GM19351 (cell line): Measurements from ENCODE around the gene MAL.
A peak's percentile ranks its signal among the peaks of the same experiment; 100 is the strongest.

Experiments used
- ATAC-seq: cut with Tn5 transposase; IDR thresholded peaks from one replicate; pipeline ENCODE4 v1.9.1; 2021; ENCODE audit warnings: mild to moderate bottlenecking, moderate library complexity; ENCODE audit not compliant: unreplicated experiment

The MAL gene

DNA sequence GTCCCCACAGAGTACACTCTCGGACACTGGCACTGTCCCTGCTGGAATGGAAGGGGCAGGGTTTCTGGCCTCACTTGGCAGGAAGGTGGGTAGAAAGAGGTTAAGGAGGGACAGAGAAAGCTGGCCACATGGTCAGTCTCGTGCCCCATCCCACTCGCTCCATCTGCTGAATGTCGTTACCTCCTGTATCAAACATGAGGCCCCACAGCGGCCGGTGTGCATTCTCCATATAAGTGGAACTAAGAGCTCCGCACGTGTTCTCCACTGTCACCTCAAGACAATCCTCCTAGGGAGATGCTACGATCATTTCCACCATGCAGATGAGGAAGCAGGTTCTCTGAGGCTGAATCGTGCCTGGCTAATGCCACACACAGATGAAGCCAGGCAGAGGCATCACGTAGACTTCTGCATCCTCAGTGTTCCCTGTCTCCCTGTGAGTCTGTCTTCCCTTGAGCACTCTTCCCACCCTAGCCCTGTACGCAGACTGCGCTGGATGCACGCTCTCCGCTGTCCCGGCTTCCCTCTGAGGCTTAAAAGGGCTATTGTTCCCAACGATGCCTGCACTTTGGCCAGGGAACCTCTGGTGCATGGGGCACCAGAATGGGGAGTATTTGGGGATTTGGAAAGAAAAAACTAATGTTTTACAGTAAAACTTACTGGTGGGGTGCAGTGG, 35.1 kb downstream of the MAL start:
- ATAC-seq: no peak

DNA sequence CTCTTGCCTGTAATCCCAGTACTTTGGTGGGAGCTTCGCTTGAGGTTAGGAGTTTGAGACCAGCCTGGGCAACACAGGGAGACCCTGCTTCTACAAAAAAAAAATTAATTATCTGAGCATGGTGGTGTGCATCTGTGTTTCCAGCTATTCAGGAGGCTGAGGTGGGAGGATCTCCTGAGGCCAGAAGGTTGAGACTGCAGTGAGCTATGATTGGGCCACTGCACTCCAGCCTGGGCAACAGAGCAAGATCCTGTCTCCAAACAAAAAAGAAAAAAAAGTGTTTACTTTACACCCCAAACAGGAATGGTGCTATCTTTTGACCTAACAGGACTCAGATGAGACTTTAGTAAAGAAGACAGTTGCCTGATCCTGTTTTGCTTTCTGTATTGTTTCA, 35.6 kb downstream of the MAL start:
- ATAC-seq: no peak

DNA sequence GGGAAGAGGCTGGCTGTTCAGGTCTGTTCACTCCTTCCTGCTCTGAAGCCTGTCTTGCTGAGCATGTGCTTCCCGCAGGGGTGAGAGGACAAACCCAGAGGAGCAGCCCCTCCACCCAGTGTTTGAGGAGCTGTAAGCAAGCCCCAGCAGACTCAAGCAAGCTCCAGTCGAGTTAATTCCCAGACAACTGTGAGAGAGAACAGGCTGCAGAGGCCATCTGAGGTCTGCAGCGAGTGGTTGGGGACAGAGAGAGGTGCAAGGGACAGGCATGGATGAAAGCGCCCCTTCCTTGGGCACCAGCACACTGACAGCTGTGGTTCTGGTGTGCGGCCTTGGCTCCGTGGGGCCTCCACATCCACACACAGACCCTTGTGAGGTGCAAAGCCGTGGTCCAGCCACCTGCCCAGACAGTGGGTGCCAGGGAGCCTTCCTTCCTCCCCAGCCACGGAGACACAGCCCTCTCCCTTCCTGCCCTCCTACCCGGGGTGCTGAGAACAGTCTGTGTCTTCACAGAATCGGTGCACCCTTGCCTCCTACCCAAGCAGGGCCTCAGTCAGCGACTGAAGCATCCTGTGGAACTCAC, 36.2 kb downstream of the MAL start:
- no peak for ATAC-seq

DNA sequence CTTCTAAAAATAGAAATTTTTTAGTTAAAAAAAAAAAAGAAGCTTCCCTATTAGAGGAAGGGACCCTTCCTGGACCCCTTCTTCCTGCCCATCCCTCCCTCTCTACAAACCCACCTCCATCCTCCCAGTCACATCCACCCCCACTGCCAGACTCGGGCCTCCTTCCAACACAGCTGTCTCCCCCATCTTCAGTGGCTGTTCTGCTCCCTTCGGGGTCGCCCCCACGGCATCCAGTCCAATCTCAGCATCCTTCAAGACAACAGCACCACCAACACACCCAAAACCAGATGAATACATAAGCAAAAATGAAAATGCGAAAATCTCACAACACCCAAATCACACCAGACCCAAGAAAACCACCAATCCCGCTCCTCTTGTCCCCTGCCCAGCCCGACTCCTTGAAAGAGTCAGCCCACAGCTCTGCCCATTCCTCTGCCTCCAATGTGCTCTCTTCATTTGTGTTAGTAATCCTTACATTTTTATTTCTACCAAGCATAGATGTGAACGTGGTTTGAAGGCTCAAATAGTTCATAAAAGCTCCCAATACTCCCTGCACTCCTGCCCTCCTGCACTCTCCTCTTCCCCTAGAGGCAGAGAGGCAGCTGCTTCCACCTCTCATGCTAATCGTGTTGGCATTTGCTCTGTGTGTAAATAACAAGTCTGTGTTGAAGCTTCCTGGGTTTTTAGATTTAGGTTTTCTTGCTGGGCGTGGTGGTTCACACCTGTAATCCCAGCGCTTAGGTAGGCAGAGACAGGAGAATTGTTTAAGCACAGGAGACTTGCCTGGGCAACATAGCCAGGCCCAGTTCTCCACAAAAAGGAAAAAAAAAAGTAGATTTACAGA, 37.0 kb downstream of the MAL start:
- ATAC-seq: peak; percentile 22

DNA sequence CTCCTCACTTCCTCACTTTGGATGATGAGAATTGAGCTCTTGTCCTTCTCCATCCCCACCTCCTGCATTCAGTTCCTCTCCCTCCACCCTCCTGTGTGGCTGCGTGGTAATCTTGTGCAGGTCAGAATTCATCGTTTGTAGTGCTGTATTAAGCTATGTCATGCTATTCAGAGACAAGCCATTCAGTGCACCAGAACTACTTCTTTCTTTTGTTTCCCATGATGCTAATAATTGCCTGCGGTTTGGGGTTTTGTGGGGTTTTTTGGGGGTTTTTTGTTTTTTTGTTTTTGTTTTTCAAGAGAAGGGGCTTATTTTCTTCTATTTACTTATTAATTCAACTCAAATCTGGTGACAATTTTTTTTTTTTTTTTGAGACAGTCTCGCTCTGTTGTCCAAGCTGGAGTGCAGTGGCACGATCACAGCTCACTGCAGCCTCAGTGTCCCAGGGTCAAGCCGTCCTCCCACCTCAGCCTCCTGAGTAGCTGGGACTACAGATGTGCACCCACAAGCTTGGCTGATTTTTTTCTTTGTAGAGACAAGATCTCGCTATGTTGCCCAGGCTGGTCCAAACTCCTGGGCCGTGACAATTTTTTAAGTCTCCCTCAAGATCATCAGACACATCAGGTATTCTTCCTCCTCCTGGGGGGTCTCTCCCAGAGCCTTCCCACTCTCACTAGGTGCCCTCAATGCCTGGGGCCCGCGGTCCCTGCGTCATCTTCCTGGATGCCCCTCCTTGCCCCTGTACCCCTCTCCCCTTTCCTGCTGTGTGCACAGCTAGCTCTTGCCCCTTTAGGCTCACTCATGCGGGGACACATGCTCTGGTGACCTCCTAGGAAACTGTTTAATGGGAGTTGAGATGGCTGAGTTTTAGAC, 37.8 kb downstream of the MAL start:
- ATAC-seq: peak; percentile 85

DNA sequence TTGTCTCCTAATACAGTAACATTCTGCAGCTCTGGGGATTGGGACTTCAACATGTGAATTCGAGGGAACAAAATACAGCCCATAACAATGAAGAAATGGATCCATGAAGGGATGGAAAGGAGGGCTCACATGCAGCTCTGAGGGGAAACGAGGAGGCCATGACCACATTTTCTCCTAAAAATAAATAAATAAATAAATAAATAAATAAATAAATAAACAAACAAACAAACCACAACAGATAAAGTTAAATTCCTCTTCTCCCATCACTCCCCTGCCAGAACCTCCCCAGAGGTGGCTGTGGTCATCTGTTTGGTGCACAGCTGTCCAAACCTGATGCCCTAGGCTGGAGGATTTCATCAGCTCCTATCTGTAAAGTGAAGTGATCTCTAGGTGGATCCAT, 42.7 kb downstream of the MAL start:
- no peak for ATAC-seq

DNA sequence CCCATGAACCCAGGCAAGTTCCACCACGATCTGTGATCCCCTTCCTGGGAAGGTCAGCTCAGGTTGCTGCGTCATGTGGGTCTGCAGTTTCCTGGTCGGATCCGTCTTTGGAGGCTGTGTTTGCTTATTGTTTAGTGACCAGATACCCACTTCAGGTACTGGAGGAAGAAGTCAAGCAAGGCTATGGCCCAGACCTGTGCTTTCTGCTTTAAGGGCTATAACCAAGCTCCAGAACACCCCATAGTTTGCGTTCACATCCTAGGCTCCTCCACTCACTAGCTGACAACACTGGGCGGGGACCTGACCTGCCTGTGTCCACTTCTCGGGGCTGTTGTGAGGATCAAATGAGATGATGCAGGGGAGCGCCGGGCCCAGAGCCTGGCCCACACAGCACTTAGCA, 44.0 kb downstream of the MAL start:
- ATAC-seq: no peak

DNA sequence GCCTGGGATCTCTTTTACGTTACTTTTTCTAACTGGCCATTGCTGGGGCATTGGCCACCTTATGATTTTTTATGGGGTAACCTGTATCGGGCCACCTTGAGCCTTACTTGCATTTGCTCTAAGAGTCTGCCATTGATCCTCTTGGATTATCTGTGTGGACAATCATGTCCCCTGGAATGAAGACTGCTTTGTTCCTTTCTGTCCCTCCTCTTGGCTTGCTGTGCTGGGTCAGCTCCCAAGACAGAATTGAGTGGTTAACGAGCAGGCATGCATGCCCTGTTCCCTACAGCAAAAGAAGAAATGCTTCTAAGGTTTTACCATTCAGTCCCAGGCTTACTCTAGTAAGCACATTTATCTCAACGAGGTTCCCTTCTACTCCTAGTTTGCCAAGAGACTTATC, 46.3 kb downstream of the MAL start:
- ATAC-seq: no peak

DNA sequence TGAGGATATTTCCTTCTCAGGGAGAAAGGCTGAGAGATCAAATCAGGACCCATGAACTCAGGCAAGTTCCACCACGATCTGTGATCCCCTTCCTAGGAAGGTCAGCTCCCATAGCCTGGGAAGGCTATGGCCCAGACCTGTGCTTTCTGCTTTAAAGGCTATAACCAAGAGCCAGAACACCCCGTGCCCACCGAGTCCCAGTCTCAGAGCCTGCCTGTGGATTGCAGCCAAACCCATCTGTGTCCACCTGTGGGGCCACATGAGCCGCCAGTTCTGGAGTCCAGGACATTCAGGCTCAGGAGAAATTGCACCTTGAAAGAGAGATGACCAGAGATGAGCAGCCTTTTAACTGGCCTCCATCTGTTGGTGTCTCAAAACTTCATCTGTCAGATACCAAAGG, 46.9 kb downstream of the MAL start:
- no peak for ATAC-seq

DNA sequence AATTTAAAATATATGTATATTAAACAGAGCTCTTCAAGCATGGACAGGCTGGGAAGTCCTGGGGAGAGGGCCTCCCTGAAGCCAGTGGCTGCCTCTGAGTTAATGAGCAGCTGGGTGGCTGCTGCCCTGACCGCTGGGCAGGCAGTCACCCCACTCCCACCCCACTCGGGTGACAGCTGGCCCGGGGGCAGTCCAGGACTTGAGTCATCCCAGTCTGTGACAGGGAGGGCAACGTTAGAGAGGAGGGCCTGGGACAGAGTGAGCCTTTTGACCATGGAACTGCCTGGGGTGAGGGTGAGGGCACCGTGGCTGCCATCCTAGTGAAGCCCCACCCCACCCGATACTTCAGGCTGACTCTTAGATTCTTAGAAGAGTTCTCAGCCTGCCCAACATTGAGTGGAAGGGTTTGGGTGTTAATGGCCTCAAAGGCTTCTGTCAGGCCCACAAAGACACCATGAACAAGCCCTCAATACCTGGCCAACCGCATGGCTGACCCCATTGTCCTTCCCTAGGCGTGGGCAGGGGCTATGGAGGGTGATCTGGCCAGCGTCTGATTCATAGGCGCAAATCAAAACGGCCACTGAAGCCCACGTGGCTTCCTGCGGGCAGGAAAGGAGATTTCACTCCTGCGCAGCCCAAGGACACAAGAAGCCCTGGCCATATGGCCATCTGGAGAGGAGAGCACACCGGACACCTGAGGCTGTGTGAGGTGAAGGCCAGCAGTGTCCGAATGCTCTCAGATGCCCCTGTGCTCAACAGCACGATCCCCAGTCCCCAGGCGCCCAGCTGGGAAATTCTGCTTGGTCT, 48.6 kb downstream of the MAL start:
- ATAC-seq: no peak

DNA sequence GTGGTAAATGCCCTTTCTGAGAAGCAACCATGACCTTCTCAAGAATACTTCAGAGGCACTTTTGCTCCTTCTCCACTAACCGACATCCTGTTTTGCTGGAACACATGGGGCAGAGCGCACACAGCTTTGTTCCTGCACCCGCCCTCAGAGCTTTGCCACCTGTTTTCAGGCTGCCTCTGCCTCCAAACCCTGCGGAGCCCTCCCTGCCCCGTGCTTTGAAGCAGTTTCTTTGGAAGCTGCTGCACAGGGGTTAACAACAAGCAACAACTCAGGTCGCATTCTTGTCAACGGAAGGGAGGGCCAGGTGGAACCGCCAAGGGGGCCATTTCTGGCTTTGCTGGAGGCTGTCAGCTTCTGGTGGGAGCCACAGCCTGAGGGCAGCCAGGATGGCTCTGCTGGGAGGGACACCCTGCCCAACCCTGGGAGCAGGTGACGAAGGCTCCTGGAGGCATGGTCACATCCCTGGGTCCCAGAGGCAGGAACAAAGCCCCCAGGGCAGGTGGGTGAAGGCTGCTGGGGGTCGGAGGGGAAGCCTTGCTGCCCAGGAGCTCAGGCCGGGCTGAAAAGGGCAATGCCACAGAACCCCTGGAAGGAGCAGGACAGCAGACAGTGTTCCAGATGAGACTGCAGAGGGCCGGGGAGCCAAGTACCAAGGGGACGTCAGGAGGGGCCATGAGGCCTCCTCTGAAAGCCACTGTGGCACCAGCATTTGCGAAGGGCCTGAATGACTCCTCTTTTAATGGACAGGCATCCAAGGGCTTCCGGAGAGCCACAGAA, 49.3 kb downstream of the MAL start:
- no peak for ATAC-seq

DNA sequence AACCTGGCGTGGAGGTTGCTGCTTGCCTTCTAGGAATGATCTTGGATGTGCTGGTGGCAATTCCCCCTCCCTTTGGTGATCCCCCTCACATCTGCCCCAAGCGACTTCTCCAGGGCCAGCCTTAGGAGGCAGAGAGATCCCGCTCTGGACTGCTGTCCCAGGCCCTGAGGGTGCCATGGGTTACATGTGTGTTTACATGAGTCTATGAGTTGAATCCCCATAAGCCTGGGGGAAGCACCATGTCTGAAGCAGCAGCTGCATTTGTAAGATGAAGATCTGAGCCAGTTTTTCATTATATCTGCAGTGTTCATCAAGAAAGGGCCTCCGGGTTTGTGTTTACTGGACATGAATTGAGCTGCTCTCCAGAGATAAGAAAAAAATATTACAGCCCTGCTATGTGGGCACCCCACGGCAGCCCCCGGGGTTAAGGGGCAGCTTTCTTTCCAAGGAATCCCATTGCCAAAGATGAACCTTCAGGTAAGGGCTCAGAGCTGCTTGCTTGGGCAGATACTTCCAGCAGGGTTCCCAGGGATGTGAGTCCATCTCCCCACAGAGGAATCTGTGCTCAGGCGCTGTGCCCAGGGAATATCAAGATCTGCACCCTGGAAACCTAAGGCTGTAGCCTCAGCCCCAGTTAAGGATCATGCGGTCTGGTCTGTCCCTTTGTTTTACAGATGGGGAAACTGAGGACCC, 50.1 kb downstream of the MAL start:
- ATAC-seq: no peak

DNA sequence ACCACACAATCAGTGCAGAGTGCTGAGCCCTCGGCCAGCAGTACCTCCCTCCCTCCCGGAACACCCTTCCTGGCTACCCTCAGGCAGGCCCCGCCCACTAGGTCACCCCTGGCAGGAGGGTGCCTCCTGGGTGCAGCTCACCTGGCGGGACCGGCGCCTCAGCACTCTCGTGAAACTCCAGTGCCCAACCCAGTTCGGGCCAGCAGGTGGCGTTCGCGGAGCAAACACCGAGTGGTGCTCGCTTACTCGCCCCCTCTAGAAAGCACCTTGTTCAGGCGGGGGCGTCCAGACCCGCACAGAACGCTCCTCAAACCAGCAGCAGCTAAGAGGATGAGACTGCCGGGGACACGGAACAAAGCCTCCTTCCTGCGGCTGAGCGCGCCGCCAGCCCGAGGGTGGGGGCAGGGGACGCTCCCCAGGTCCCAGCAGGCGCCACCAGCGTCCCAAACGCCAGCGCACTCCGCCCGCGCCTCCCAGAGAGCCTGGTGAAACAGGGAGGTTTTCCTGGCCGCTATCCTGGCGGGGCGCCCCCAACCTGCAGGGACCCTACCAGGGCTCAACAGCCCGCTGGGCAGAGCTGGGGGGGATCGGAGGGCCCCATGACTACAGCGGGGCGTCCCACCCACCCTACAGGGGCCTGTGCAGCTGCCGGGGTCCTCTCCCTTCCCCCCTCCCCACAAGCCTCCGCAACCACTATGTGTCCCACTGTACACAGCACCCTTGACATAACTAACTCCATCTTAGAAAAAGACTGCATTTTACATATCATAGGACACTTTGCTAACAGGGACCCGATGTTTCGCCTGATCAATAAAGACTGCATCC, 51.4 kb downstream of the MAL start:
- peak; percentile 84 for ATAC-seq

DNA sequence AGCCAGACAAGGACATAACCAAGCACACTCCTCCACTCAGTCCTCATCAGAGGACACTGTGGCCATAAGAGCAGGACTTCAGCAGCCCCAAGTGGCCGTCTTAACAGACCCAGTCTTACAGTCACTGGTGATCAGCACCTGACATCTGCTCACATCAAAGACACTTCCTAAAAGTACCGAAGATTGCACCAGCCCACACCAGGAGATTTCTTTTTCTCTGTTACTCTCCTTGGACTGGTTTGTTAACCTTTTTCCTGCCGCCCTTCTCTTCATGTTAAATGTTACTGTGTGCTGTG, 52.0 kb downstream of the MAL start:
- ATAC-seq: no peak

DNA sequence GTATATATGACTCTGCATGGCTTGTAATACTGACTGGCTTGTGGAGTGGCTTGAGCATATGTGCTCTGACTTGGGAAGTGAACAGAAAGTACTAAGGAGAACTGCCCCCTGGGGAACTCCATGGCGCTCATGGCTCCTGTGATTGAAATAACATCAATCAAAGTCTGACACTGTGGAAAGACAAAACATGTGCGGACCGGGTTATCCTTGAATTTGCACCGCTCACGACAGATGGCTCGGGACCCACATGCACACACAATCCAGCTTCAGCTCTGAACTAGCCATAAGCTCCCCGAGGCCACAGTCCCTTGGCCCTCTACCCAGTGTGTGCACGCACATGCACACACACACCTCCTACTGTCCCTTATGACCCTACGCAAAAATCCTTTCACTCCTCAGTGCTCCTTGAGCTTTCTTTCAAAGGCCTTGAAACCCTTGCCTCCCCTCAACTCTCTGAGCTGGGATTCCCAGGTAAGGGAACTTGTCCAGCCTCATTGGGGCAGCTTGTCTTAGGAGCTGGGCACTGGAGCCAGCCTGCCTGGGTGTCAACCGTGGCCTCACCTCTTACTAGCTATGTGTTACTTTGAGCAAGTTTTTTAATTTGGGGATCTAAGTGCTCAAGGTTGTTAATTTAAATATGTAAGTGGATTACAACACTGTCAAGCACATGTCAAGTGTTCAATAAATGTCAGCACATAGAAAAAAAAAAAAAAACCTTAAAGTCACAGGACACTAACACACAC, 52.5 kb downstream of the MAL start:
- ATAC-seq: no peak

DNA sequence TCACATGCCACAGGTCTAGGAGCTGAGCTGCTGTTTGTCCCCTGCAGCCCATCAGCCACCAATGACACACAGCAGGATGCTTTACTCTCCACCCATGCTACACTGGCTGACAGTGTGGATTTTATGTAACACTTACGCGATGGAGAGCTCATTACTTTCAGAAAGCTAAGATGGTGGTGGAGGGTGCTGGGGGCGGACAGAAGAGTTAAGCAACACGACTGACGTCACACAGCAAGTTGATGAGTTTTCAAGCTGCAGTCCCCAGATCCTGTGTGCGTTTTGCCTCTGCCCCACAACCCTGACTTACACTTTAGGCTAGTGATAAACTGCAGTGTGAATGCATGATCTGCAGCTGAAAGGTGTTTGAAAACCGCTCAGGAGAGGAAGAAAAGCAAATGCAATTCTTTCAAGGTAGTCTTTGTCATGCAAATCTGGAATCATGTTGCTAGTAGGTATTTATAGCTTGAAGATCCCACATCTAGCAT, 53.7 kb downstream of the MAL start:
- no peak for ATAC-seq

DNA sequence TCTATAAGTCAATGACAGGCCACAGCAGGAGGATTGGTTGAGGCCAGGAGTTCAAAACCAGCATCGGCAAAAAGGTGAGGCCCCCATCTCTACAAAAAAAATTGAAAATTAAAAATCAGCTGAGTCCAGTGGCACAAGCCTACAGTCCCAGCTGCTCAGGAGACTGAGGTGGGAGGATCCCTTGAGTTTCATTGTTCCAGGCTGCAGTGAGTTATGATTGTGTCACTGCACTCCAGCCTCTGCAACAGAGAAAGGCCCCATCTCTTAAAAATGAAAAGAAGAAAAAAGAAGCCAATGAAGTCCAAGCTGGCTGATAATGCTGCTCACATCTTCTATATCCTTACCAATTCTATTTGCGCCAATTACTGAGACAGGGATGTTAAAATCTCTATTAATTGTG, 57.0 kb downstream of the MAL start:
- no peak for ATAC-seq

DNA sequence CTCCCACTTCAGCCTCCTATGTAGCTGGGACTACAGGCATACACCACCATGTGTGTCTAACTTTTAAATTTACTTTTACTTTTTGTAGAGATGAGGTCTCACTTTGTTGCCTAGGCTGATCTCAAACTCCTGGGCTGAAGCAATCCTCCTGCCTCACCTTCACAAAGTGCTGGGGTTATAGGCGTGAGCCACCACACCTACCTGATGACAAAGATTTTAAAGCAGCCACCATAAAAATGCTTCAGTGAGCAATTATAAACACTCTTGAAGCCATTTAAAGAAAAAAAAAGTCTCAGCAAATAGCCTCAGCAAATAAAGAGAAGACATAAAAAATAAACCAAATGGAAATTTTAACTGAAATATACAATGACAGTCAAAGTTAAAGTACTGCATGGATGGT, 60.5 kb downstream of the MAL start:
- no peak for ATAC-seq
